Epithelial cell of esophagus (primary cell): ENCODE measurements around the gene CARD6.

Source experiments
- DNase-seq: peaks from one replicate; pipeline ENCODE4 v3.0.0; 2010; ENCODE audit warnings: low read depth
- H3K4me3 ChIP-seq: 2 replicates; pipeline ENCODE4 v1.5.1; 2011; ENCODE audit warnings: mild to moderate bottlenecking, low read length, control low read depth
- TF ChIP-seq, protein P1 (sequence below): IDR thresholded peaks from 2 replicates; pipeline ENCODE4 v1.5.1; 2011; ENCODE audit warnings: low read depth, mild to moderate bottlenecking, low read length, control low read depth, inconsistent platforms; ENCODE audit not compliant: insufficient read depth; ENCODE audit errors: missing control alignments

CARD6 gene

DNA sequence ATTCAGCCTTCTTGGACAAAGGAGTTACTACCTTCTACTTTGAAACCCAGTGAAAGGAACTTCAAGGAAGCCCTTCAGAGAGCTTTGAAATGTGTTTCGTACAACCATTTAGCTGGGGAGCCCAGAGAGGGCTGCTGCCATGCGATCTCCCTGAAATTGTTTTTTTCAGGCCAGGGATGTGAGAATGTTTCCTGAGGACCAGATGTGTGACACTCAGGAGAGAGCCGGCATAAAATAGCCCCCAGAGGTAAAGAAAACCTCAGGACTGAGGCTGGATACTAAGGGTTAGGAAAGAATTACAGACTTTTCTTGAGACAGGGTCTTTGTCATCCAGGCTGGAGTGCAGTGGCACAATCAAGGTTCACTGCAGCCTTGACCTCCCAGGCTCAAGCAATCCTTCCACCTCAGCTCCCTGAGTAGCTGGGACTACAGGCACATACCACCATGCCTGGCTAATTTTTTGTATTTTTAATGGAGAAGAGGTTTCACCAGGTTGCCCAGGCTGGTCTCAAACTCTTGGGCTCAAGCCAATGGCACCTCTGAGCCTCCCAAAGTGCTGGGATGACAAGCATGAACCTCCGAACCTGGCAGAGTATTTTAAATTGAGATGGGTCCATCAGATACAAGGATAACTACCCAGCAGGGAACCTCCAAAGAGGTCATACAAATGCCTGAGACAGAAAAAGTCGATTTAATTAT is 14.5 kb upstream of the CARD6 start:
- no peak overlapping the region for H3K4me3 ChIP-seq
- TF ChIP-seq, protein P1, sequence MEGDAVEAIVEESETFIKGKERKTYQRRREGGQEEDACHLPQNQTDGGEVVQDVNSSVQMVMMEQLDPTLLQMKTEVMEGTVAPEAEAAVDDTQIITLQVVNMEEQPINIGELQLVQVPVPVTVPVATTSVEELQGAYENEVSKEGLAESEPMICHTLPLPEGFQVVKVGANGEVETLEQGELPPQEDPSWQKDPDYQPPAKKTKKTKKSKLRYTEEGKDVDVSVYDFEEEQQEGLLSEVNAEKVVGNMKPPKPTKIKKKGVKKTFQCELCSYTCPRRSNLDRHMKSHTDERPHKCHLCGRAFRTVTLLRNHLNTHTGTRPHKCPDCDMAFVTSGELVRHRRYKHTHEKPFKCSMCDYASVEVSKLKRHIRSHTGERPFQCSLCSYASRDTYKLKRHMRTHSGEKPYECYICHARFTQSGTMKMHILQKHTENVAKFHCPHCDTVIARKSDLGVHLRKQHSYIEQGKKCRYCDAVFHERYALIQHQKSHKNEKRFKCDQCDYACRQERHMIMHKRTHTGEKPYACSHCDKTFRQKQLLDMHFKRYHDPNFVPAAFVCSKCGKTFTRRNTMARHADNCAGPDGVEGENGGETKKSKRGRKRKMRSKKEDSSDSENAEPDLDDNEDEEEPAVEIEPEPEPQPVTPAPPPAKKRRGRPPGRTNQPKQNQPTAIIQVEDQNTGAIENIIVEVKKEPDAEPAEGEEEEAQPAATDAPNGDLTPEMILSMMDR, result no peak
- no peak for DNase-seq

DNA sequence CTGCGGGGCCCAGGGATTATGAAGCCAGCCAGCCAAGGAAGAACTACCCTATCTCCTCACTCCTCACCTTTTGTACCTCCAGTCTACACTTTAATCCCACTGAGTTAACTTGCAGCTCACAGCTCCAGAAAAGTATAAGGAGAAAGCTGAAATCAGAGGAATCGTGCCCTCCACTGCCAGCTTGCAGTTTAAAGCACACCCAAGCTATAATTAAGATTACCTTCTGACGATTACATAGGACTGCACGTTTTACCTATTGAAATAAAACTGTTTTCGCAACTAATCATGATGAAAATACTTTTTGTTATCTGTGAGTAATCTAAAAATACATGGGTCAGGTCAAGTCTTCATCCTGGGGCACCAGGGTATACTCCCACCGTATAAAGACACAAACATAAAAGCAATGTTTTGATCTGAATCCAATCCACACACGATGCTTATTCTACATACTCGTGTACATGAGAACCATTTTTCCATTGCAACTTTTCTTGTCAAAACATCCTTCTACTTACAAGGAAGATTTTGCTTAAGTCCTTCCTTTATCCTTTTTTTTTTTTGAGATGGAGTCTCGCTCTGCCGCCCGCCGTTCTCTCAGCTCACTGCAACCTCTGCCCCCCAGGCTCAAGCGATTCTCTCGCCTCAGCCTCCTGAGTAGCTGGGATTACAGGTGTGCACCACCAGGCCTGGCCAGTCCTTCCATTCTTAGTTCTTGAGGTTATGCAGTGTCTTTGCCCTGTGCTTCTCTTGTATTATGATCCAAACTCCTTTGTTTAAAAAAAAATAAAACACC is 13.8 kb upstream of the CARD6 start:
- TF ChIP-seq, protein P1, result no peak
- DNase-seq, result no peak
- no peak overlapping the region for H3K4me3 ChIP-seq

- no peak for DNase-seq
- TF ChIP-seq, protein P1, result no peak
- H3K4me3 ChIP-seq, result no peak overlapping the region
These were observed 13.0 kb upstream of the CARD6 start for GRCh38 chr5:40828021-40828631.

- TF ChIP-seq, protein P1, result no peak
- DNase-seq, result no peak
- H3K4me3 ChIP-seq, result no peak overlapping the region
These were observed 12.2 kb upstream of the CARD6 start for GRCh38 chr5:40828690-40829661.

DNA sequence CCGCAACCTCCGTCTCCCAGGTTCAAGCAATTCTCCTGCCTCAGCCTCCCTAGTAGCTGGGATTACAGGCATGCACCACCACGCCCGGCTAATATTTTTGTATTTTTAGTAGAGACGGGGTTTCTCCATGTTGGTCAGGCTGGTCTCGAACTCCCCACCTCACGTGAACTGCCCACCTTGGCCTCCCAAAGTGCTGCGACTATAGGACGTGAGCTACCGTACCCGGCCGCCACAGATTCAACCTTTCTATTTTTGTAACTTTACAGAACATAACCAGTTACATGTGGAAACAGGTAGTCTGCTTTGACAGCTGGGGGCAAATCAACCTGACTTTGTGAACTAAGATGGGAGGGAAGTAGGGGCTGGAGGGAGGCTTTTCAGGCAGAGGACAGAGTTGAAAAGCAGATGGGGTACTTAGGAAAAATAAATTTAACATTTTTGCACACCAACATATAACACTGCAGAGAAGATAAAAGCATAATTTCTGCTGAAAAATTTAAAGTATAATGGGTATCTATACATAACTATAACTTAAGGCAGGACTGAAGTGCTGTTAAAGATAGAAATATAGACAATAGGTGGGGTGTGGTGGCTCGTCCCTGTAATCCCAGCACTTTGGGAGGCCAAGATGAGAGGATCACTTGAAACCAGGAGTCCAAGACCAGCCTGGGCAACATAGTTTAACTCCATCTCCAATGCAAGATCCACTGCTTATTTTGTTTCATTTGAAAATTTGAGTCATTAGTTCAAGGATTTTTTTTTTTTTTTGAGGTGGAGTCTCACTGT is 11.2 kb upstream of the CARD6 start:
- DNase-seq, result no peak
- no peak overlapping the region for H3K4me3 ChIP-seq
- TF ChIP-seq, protein P1, result no peak
